ENCODE measurements around the gene FER.

The FER gene

GRCh38 chr5:108703313-108703712 is 44.4 kb upstream of the FER start:
- Histone ChIP-seq H4K91ac (ENCODE audit: low read length) (no peak overlapping the region), H3K79me1 (replicated peaks; ENCODE audit: low read length, poor library complexity, severe bottlenecking) (no peaks in the 10 kb centered on the region), H3K9me3 (ENCODE audit: control insufficient read depth, low read length) (no peaks in the 10 kb centered on the region), H3K18ac (ENCODE audit: low read depth in 1 of 2, low read length in 2 of 2) (no peak overlapping the region), H3K23ac (ENCODE audit: low read length in 2 of 2) (no peak overlapping the region), H3K27me3 (ENCODE audit: control insufficient read depth in 1 of 2, insufficient read depth in 1 of 2, low read length in 2 of 2) (no peaks in the 10 kb centered on the region), H2BK12ac (ENCODE audit: low read length in 2 of 2) (no peak overlapping the region), H3K4me2 (ENCODE audit: low read length, poor library complexity, severe bottlenecking) (no peak overlapping the region), H2AFZ (ENCODE audit: low read depth, low read length) (no peak overlapping the region), H2BK5ac (ENCODE audit: low read depth, low read length, poor library complexity, severe bottlenecking) (no peak overlapping the region), H3K4ac (ENCODE audit: low read depth in 1 of 2, low read length in 2 of 2) (no peak overlapping the region), H2AK5ac (ENCODE audit: low read length, severe bottlenecking) (no peak overlapping the region), H3K36me3 (ENCODE audit: control insufficient read depth in 1 of 2, insufficient read depth in 2 of 2, low read depth in 1 of 2, low read length in 2 of 2) (no peaks in the 10 kb centered on the region), H3K27ac (ENCODE audit: low read length, poor library complexity, severe bottlenecking) (no peak overlapping the region), H3K14ac (ENCODE audit: low read length in 2 of 2) (no peak overlapping the region), H4K8ac (ENCODE audit: low read length) (no peak overlapping the region), H3K4me1 (ENCODE audit: control insufficient read depth, insufficient read depth, low read depth, low read length) (no peaks in the 10 kb centered on the region), H2BK15ac (ENCODE audit: low read depth, poor library complexity, severe bottlenecking) (no peak overlapping the region), H2BK120ac (ENCODE audit: low read depth, low read length) (no peak overlapping the region), H3K4me3 (ENCODE audit: insufficient read depth in 1 of 2, low read depth in 1 of 2, low read length in 2 of 2) (no peak overlapping the region), H3K9ac (ENCODE audit: low read length) (no peak overlapping the region)
- WGBS: 80% methylated on average over 2 of the region's 5 CpGs
- no peak for DNase-seq

- H3K18ac ChIP-seq (ENCODE audit: low read depth in 1 of 2, low read length in 2 of 2): no peak overlapping the region
- H3K4me3 ChIP-seq (ENCODE audit: insufficient read depth in 1 of 2, low read depth in 1 of 2, low read length in 2 of 2): no peak overlapping the region
- H3K23ac ChIP-seq (ENCODE audit: low read length in 2 of 2): no peak overlapping the region
- no peak overlapping the region for H3K9ac ChIP-seq (ENCODE audit: low read length)
- H2BK120ac ChIP-seq (ENCODE audit: low read depth, low read length): no peak overlapping the region
- H4K91ac ChIP-seq (ENCODE audit: low read length): no peak overlapping the region
- H3K79me1 ChIP-seq (replicated peaks; ENCODE audit: low read length, poor library complexity, severe bottlenecking): no peaks in the 10 kb centered on the region
- H2BK5ac ChIP-seq (ENCODE audit: low read depth, low read length, poor library complexity, severe bottlenecking): no peak overlapping the region
- H3K14ac ChIP-seq (ENCODE audit: low read length in 2 of 2): no peak overlapping the region
- no peak for DNase-seq
- H3K36me3 ChIP-seq (ENCODE audit: control insufficient read depth in 1 of 2, insufficient read depth in 2 of 2, low read depth in 1 of 2, low read length in 2 of 2): no peaks in the 10 kb centered on the region
- H2BK15ac ChIP-seq (ENCODE audit: low read depth, poor library complexity, severe bottlenecking): no peak overlapping the region
- H3K27me3 ChIP-seq (ENCODE audit: control insufficient read depth in 1 of 2, insufficient read depth in 1 of 2, low read length in 2 of 2): no peaks in the 10 kb centered on the region
- H3K9me3 ChIP-seq (ENCODE audit: control insufficient read depth, low read length): no peaks in the 10 kb centered on the region
- H3K4ac ChIP-seq (ENCODE audit: low read depth in 1 of 2, low read length in 2 of 2): no peak overlapping the region
- H3K27ac ChIP-seq (ENCODE audit: low read length, poor library complexity, severe bottlenecking): no peak overlapping the region
- H2AFZ ChIP-seq (ENCODE audit: low read depth, low read length): no peak overlapping the region
- 97% methylated on average over 8 of the region's 8 CpGs for WGBS
- no peak overlapping the region for H3K4me2 ChIP-seq (ENCODE audit: low read length, poor library complexity, severe bottlenecking)
- no peak overlapping the region for H2AK5ac ChIP-seq (ENCODE audit: low read length, severe bottlenecking)
- H2BK12ac ChIP-seq (ENCODE audit: low read length in 2 of 2): no peak overlapping the region
- H4K8ac ChIP-seq (ENCODE audit: low read length): no peak overlapping the region
- H3K4me1 ChIP-seq (ENCODE audit: control insufficient read depth, insufficient read depth, low read depth, low read length): no peaks in the 10 kb centered on the region
These were observed 40.6 kb upstream of the FER start for GRCh38 chr5:108707141-108707540.

- H3K9ac ChIP-seq (ENCODE audit: low read length): no peak overlapping the region
- 95% methylated on average over 2 of the region's 3 CpGs for WGBS
- H3K4ac ChIP-seq (ENCODE audit: low read depth in 1 of 2, low read length in 2 of 2): no peak overlapping the region
- no peak overlapping the region for H3K4me3 ChIP-seq (ENCODE audit: insufficient read depth in 1 of 2, low read depth in 1 of 2, low read length in 2 of 2)
- H3K4me1 ChIP-seq (ENCODE audit: control insufficient read depth, insufficient read depth, low read depth, low read length): no peaks in the 10 kb centered on the region
- H2AK5ac ChIP-seq (ENCODE audit: low read length, severe bottlenecking): no peak overlapping the region
- H3K4me2 ChIP-seq (ENCODE audit: low read length, poor library complexity, severe bottlenecking): no peak overlapping the region
- no peaks in the 10 kb centered on the region for H3K27me3 ChIP-seq (ENCODE audit: control insufficient read depth in 1 of 2, insufficient read depth in 1 of 2, low read length in 2 of 2)
- H3K36me3 ChIP-seq (ENCODE audit: control insufficient read depth in 1 of 2, insufficient read depth in 2 of 2, low read depth in 1 of 2, low read length in 2 of 2): no peaks in the 10 kb centered on the region
- no peak for DNase-seq
- H2BK5ac ChIP-seq (ENCODE audit: low read depth, low read length, poor library complexity, severe bottlenecking): no peak overlapping the region
- H2BK15ac ChIP-seq (ENCODE audit: low read depth, poor library complexity, severe bottlenecking): no peak overlapping the region
- H2BK120ac ChIP-seq (ENCODE audit: low read depth, low read length): no peak overlapping the region
- H2BK12ac ChIP-seq (ENCODE audit: low read length in 2 of 2): no peak overlapping the region
- no peaks in the 10 kb centered on the region for H3K9me3 ChIP-seq (ENCODE audit: control insufficient read depth, low read length)
- H3K27ac ChIP-seq (ENCODE audit: low read length, poor library complexity, severe bottlenecking): no peak overlapping the region
- H4K91ac ChIP-seq (ENCODE audit: low read length): no peak overlapping the region
- no peak overlapping the region for H4K8ac ChIP-seq (ENCODE audit: low read length)
- no peak overlapping the region for H3K23ac ChIP-seq (ENCODE audit: low read length in 2 of 2)
- H3K14ac ChIP-seq (ENCODE audit: low read length in 2 of 2): no peak overlapping the region
- H2AFZ ChIP-seq (ENCODE audit: low read depth, low read length): no peak overlapping the region
- no peak overlapping the region for H3K18ac ChIP-seq (ENCODE audit: low read depth in 1 of 2, low read length in 2 of 2)
- H3K79me1 ChIP-seq (replicated peaks; ENCODE audit: low read length, poor library complexity, severe bottlenecking): no peaks in the 10 kb centered on the region
These were observed 35.8 kb upstream of the FER start for GRCh38 chr5:108711898-108712297.

- no peaks in the 10 kb centered on the region for H3K27me3 ChIP-seq (ENCODE audit: control insufficient read depth in 1 of 2, insufficient read depth in 1 of 2, low read length in 2 of 2)
- no peak overlapping the region for H2AFZ ChIP-seq (ENCODE audit: low read depth, low read length)
- H2BK12ac ChIP-seq (ENCODE audit: low read length in 2 of 2): no peak overlapping the region
- no peak overlapping the region for H3K9ac ChIP-seq (ENCODE audit: low read length)
- no peak overlapping the region for H2BK15ac ChIP-seq (ENCODE audit: low read depth, poor library complexity, severe bottlenecking)
- no peak overlapping the region for H3K4ac ChIP-seq (ENCODE audit: low read depth in 1 of 2, low read length in 2 of 2)
- no peak overlapping the region for H3K4me2 ChIP-seq (ENCODE audit: low read length, poor library complexity, severe bottlenecking)
- H2AK5ac ChIP-seq (ENCODE audit: low read length, severe bottlenecking): no peak overlapping the region
- H4K8ac ChIP-seq (ENCODE audit: low read length): no peak overlapping the region
- H3K4me1 ChIP-seq (ENCODE audit: control insufficient read depth, insufficient read depth, low read depth, low read length): no peaks in the 10 kb centered on the region
- H2BK5ac ChIP-seq (ENCODE audit: low read depth, low read length, poor library complexity, severe bottlenecking): no peak overlapping the region
- H3K4me3 ChIP-seq (ENCODE audit: insufficient read depth in 1 of 2, low read depth in 1 of 2, low read length in 2 of 2): no peak overlapping the region
- no peak overlapping the region for H3K27ac ChIP-seq (ENCODE audit: low read length, poor library complexity, severe bottlenecking)
- H3K79me1 ChIP-seq (replicated peaks; ENCODE audit: low read length, poor library complexity, severe bottlenecking): no peaks in the 10 kb centered on the region
- H3K18ac ChIP-seq (ENCODE audit: low read depth in 1 of 2, low read length in 2 of 2): no peak overlapping the region
- H3K36me3 ChIP-seq (ENCODE audit: control insufficient read depth in 1 of 2, insufficient read depth in 2 of 2, low read depth in 1 of 2, low read length in 2 of 2): no peaks in the 10 kb centered on the region
- no peak overlapping the region for H3K14ac ChIP-seq (ENCODE audit: low read length in 2 of 2)
- DNase-seq: no peak
- no peak overlapping the region for H2BK120ac ChIP-seq (ENCODE audit: low read depth, low read length)
- 100% methylated on average over 1 of the region's 3 CpGs for WGBS
- no peaks in the 10 kb centered on the region for H3K9me3 ChIP-seq (ENCODE audit: control insufficient read depth, low read length)
- no peak overlapping the region for H4K91ac ChIP-seq (ENCODE audit: low read length)
- H3K23ac ChIP-seq (ENCODE audit: low read length in 2 of 2): no peak overlapping the region
These were observed 32.3 kb upstream of the FER start for GRCh38 chr5:108715408-108715807.

Data from mesenchymal stem cell (in vitro differentiated cells and primary cell).